A673 (cell line): ENCODE results near the gene VWF.

Experiments used
- CTCF ChIP-seq: fragments of 300-800, 200-600 bp; sonication (generic); conservative IDR thresholded peaks from 2 replicates; pipeline ENCODE4 v1.5.1; 2017; ENCODE audit warnings: low read depth, mild to moderate bottlenecking, antibody characterized with exemption, low read length, moderate library complexity, mixed read lengths
- EZH2 ChIP-seq: fragments of 200-600 bp; sonication (generic); IDR thresholded peaks from 2 replicates; pipeline ENCODE4 v1.6.1; 2017; ENCODE audit warnings: borderline replicate concordance, low read depth, mild to moderate bottlenecking, mixed read lengths, antibody characterized with exemption, low read length; ENCODE audit not compliant: poor library complexity, severe bottlenecking

GRCh38 chr12:6049992-6050391, 74.5 kb downstream of the VWF start:
- TF ChIP-seq CTCF, result no peak
- no peak for TF ChIP-seq EZH2
